NCI-H524 (cell line): ENCODE data around the gene SPSB4.

Experiments
- DNase-seq, 2 experiments: peaks; one replicate each; lab custom pipeline; 2025; lab: John Stamatoyannopoulos, UW

Gene SPSB4

DNA sequence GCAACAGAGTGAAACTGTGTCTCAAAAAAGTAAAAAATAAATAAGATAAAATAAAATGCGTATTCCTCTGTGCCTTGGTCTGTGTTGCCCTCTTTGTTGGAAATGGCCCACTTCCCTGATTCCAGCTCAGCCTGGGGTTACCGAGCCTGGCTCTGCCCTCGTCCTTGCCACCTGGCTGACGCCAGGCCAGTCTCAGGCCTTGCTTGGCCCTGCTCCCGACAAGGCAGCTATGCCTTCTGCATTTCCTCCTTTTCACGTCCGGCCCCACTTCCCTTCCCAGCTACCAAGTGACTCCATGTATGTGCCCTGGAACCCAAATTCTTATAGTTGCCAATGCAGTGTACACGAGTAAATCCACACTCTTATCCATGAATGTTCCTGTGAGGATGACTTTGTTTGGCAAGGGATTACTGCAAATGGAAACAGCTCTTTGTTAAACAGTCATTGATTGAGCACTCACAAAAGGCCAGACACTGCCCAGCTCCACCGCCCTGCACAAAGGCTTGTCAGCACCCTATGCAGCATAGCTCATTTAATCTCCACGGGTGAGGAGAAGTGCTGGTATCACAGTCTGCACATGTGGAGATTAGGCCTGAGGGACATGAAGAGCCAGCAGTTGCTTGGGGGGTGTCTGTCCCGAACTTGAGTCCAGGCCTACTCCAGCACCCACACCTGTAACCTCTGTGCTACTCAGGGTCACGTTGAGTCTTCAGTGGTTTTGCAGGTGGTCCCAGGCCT lies 25.1 kb downstream of the SPSB4 start:
- no peak for DNase-seq

DNA sequence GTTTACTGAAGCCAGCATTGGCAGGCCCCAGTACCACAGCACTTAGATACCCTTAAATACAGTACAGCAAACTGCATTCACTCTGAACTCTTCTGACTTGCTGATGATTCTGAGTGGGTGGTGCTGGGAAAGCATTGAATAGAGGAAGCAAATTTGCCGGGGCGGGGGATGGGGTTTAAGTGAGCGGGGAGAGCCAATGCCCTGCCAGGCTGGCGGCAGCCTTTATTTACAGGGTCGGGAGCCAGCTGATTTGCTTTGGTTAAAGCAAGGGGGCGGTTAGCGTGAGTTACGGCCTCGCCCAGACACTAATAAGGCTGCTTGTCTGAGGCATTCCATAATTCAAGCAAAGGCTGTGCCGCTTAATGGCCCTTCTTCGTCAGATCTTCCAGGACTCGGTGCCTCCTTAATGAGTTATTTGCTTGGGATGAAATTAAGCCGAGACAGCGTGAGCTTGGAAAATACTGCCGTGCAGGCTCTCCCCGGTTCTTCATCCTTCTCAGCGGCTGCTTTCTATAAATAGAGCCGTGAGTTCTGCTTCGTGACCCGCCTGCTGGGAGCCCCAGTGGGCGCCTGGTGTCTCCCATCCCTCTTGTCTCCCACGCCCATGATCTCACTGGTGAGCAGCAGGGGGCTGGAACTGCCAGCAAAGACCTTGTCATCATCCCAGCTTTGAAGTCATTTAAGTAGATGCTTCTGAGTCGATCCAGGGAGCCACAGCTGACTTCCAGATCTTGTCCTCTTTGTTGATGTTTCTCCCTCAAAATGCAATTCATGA lies 25.8 kb downstream of the SPSB4 start:
- DNase-seq, result no peak

DNA sequence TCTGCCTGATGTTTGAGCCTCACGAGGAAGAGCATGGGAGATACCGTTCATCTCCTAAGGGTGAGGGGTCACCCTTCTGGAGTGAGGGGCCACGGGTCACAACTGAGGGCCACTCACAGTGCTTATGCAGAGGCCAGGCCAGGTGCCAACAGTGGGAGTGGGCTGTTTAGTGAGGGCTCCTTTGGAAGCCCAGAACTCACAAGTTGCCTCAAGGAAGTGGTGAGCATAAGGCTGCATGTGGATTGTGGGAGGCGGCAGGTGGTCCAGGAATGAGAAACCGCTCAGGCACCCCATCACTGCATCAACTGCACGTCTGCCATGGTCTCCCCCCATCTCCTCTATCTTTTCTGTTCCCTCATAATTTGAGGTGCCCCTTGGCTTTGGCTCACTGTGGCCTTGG lies 26.5 kb downstream of the SPSB4 start:
- no peak for DNase-seq

DNA sequence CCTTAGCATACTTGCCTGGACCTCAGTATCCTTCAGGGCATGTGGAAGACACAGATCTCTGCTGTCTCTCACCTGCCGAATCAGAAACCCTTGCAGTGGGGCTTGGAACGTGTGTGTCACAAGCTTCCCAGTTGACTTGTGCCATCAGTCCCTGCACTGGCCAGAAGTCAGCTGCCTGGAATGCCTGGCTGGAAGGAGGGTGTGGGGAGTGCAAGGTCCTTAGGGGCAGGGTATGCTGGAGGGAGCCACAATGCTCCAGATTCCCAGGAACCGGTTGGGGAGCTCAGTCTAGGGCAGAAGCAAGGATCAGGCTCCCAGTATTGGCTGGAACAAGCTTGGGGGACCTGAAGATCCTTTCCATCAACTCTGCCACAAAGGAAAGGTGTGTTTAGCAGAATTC lies 27.1 kb downstream of the SPSB4 start:
- DNase-seq, result no peak

DNA sequence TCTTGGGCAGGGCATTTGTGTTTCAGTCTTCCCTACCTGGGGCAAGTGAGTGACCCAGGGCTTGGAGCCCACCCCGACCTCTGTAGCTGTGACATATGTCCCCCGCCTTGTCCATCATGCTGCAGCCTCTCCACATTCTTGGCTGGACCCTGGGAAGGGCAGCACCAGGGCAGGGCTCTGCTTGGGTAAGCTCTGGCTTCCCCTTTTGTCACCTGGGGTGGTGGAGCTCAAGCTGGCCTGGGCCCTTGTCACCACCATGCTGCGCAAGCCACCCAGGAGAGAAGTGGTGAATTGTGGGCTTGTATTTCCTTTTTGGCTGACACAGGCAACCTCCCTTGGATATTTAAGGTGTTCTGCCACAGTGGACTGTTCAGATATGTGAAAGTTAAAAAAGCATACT lies 29.3 kb downstream of the SPSB4 start:
- no peak for DNase-seq

DNA sequence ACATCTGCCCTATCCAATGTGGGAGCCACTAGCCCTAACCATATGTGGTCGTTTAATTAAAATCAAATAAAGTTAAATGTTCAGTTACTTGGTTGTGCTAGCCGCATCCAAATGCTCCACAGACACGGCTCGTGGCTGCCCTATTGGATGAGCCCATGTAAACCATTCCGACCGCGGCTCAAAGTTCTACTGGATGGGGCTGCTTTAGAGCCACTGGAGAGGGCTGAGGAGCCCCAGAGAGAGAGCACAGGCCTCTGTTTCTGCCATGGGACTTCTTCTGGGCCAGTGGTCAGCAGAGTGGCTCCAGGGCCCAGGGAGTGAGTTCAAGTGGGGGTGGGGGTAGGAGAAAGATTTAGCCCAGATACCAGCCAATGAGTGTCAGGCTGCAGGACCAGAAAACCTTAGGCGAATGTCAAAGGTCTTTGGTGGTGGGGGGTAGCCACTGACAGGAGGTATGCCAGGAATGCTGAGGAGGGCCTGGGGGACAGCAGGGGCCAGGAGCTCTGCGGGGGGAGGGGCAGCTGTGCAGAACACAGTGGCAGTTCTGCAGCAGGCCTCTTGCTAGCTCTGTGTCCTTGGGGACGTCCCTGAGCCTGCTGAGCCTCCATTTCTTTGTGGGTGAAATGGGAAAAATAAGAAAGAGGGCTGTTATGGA lies 30.1 kb downstream of the SPSB4 start:
- no peak for DNase-seq

DNA sequence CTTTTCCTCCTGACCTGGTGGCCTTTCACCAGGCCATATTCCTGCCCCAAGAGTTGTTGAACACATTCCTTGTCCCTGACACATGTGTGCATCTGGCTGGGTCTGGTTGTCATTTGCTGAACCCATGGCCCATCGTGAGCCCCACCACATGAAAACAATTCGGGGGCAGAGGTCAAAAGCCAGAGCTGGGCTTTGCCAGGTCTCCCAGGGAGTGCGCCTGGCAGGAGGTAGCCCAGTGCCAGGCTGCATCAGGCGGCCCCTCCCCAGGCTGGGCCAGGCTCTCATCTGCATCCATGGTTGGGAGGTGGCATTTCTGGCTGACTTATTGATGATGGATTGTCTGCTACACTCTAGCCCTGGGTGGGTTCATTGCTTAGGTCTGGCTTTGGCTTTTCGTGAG lies 30.9 kb downstream of the SPSB4 start:
- no peak for DNase-seq

DNA sequence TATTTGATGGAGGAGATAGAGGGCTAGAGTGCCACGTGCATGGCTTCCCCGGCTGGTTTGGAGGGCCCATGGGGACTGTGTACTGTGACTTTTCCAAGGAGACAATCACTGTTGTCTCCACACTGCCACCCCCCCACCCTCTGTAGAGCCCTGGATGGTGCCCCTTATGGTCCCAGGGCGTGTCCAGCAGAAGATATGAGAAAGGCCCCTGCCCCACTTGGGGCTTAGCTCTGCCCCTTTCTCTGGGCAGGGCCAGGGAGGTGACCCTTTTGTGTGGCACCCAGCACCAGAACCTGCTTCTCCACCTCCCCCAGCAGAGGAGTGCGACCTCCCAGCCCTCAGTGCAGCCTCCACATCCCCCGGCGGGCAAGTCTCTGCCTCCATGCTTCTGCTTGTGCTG lies 32.1 kb downstream of the SPSB4 start:
- DNase-seq, result no peak

DNA sequence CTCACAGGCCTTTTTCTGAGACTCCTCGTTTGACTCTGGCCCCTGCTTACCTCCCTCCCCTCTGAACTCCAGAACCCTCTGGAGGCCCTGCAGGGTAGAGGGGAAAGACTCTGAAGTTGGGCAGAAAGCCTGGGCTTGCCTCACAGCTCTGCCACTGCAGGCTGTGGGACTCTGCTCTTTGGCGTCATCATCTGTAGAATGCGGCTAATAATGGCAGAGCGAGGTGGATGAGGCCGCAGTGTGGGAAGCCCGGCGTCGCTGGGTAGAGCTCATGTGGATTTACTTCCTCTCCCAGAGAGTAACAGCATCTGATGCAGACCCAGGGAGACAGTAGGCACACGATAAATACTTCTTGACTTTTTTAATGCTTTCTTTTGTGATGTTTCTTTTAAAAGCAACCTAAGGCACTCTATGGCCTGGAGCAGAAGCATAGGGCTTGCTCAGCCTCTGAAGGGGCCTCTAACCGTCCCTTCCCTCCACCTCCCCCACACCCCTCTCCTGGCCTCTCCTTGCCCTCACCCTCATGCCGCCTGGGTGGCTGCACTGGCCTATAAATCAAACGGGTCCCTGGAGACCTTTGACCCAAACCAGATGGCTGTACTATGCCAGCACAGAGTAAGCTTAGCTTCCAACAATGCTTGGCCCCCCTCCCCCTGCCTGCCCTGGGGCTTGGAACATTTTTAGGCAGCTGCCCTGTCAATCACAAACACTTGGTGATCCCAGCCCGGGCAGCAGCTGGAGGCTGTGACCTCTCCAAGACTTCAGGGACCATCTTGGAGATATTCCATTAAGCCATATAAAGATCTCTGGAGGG lies 32.9 kb downstream of the SPSB4 start:
- DNase-seq, result peak; percentile 95 to 97

DNA sequence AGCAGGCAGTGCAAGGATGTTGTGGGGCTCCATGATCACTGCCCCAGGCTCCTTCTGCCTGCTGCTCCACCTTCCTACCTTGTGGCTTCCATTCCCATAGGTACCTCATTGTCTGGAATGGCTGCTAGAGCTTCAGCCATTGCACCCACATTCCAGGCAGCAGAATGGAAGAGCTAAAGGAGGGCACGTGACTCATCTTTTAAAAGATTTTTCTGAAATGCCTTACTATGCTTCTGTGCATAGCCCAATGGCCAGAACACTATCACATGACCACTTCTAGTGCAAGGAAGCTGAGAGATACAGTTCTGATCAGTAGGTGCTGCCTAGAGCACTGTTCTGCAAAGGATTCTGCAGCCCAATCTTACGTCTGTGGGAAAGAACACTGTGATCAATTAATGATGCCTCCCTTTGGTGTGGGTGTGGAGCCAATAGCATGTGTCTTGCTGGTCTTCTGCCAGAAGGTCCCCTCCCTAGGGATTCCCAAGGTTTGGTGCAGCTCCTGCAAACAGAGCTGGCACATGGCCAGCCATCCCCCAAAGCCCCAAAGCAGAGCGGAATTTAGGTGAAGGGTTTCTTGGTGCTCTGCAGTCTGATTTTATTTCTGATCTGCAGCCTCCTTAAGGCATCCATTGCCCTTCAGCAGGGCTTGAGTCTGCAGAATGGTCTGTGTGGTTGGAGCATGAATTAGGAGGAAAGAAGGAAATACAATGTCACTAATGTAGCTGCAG lies 34.4 kb downstream of the SPSB4 start:
- peak in 1 of 2 experiments; percentile 51 for DNase-seq

DNA sequence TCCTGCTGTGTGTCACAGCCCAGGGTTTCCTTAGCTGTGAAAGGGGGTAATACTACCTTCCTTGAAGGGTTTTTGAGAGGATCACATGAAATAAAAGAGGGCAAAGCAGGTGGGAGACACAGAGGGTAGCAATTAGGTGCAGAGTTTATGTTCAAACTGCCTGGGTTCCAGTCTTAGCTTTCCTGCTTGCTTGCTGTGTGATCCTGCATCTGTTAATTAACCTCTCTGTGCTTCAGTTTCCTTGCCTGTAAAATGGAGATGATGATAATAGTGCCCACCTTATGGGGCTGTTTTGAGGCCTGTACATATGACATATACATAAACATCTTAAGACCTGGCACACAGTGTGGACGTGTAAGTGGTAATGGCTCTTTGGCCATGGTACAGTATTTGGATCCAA lies 35.0 kb downstream of the SPSB4 start:
- DNase-seq, result no peak

DNA sequence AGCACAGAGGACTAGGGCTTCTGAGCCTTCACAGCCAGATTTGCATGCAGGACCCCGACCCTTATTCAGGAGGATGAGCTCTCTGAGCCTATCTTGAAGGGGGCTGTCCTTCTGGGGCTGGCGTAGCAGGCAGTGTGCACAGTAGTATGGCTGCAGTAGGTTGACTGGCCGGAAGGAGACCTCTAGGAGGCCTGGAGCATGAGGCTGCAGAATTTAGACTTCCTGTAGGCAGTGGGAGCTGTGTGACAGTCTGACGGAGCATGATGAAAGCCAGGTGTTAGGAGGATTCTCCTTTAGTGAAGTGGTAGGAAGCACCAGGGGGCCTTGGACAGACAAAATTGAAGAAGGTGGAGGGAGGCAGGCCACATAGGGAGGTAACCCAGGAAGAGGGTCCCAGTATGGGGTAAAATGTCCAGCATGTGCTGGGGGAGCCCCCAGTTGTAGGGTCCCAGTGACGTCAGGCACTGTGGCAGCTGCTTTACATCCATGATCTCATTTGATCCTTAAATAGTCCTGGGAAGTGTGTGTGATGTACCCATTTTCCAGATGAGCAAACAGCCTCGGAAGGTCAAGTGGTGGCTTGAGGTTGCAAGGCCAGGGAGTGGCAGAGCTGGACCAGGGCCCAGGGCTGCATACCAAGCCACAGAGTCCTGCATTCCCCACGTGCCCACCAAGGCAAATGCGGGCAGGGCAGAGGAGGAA lies 36.1 kb downstream of the SPSB4 start:
- DNase-seq, result peak in 1 of 2 experiments; percentile 18

DNA sequence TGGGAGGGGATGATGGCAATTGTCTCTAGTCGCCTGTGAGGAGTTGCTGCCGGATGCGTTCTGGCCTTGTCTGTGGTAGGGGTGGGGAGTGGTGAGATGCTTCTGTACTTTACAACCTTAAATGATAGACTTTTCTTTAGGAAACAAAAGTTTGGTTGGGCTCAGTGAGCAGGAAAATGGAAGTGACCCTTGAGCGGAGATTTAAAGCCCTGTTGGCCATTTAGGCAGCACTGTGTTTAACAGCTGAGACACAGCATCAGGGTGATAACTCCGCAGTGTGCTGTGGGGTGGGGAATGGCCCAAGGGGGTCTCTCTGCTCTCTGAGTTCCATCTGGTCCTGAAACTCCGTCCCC lies 36.6 kb downstream of the SPSB4 start:
- DNase-seq, result no peak

DNA sequence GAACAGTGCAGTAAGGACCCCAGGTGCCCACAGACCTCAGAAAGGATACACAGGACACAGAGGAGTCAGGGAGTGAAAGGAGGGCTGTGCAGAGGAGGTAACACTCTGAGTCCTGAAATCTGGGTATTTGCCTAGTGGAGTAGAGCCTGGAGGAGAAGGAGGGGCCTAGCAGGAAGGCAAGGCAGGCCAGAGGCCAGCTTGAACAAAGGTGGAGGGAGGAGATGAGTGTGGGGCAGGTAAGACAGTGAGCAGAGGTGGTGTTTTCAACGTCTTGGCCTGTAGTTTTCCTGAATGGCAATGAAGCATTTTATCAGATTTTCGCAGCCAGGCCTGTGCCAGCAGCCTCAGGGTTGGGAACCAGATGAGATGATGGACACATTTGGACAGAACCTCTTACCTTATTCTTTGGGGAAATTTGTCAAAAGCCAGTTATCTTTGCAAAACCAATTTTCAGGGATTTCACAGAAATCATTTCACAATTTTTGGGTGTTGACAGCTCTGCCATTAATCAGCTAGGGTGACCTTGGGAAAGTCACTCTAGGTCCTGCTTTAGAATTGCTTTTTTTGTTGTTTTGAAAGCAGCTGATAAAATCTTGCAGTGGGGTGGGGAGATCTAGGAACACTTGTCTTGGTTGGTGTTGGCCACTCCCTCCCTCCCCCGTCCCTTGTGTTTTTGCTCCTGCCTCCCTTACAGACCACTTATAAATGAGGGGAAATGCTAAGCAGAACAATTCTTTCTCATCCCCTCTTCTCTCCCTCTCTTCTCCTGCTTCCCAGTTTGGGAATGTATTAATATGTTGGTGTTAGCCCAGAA lies 38.4 kb downstream of the SPSB4 start:
- DNase-seq, result no peak

DNA sequence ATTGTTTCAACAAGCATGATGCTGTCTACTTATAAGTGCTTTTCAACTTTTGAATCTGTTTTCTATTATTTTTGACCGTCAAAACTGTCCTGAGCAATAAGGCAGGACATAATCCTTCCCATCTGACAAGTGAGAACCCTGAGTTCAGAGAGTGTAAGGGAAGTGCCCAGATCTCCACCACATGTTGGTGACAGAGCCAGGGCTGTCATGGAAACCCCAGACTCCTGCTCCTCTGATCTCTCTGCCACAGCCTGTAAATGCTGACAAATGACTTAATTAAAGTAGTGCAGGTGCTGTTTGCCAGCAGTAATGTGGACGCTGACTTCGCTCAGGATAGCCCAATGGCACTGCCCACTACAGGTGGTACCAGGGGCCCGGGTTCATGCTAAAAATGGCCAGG lies 40.3 kb downstream of the SPSB4 start:
- DNase-seq, result peak in 1 of 2 experiments; percentile 56

DNA sequence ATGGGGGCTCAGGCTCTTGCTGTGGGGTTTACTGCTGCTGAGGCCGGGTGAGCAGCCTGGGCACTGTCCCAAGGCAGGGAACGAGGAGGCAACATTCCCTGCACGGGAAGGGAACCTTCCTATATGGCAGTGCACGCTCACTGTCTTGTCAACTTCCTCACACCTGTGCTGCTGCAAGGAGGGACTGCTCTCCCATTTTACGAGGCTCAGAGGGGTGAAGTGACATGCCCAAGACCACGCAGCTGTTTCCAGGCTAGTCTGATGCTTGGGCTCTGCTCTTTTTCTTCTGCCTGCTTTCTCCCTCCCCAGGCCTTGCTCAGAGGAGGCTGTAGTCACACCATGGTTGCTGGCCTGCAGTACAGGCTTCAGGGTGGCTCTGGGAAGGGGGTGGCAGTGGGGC lies 41.5 kb downstream of the SPSB4 start:
- DNase-seq, result no peak

DNA sequence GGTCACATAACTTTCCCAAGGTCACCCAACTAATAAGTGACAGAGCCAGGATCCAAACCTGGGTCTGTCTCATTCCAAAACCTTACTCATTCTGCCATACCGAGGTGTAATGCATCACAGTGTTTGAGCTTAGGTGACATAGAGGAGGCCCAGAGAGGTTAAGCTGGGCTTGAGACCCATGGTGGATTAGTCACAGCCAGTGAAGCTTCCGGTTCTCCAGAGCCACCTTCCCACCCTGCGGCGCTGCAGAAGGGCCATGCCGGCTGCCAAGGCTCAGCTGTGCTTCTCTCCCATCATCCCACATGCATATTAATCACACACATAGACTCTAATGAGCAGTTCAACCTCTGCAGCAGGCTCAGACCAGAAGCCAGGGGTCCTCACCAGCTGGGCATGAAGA lies 42.2 kb downstream of the SPSB4 start:
- DNase-seq, result no peak

DNA sequence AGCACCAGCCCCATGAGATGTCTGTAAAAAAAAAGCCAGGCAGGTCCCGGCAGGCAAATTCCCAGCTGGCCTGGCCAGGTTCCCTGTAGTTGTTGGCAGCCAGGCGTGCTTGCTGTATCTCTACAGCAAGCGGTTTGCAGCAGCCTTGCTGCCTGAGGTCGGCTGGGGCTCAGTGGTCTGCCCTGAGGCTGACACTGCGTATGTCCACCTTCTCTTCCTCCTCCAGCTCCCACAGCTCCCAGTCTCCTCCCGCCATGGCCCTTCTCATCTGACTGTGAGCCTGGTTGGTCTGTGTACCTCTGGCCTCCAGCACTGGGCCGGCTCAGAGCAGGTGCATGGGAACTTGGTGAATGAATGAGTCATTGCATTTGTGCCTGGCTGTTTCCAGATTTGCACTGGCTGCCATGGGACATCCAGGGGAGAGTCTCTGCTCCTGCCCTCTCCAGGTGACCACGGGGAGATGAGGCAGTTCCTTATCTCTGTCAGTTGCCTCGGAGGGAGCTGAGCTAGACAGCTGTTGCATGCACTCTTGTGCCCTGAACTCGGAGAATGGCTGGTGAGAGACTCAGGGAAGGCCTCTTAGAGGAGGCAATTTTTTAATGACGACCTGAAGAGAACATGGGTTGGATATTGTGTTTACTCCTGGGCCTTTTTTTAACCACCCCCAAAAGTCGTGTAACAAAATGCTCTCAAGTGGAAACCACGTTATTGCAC lies 43.0 kb downstream of the SPSB4 start:
- peak in 1 of 2 experiments; percentile 33 for DNase-seq

DNA sequence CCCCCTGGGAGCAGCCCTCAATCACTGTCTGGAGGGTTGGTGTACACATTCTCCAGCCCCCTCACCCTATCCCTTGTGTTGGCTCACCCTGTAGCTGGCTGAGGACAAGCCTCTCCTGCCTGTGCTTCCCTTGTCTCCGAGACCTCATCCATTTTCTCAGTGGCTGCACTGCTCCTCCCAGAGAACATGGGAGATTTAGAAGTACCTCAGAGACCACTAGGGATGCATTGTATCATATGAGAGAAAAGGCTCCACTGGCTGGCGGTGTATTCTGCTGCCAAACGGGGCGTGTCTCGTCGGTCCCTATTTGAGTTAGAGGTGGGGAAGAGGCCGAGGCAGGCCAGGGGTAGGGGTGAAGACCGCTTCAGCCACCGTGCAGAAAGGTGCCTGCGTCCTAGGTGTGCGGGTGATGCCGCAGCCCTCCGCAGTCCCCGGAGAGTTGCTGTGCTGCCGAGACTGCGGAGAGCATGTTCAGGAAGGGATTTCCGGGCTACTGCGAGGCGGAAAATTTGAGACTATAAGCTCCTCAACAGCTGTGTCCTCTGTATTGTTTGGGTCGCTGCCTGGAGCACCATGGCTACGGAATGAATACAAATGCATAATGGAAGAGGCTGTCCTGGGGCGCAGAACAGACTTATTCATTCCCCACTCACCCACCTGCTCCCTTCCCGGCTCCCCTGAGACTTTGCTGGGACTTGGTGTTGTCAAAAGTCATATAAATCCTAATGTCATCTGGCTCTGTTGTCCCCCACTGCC lies 43.8 kb downstream of the SPSB4 start:
- DNase-seq, result peak; percentile 85 to 93
